Measurements from ENCODE around the gene TMA7.
A peak's percentile ranks its signal among the peaks of the same experiment; 100 is the strongest.

Gene TMA7

GRCh38 chr3:48430708-48431101, 9.4 kb upstream of the TMA7 start:
- DNase-seq, result peak in 3 of 42 donors; percentile 3 to 23 (median 11)
- intact Hi-C loops (cut with DNase I), result no loop called here

- intact Hi-C loops (cut with DNase I), result no loop called here
- peak in 2 of 42 donors; percentile 13 to 27 for DNase-seq
Observed at GRCh38 chr3:48431224-48432029, 8.6 kb upstream of the TMA7 start.

GRCh38 chr3:48432411-48433371, 7.4 kb upstream of the TMA7 start:
- DNase-seq, result peak in 6 of 42 donors; percentile 15 to 68 (median 31)
- intact Hi-C loops (cut with DNase I), result no loop called here

GRCh38 chr3:48433472-48434118, 6.5 kb upstream of the TMA7 start:
- intact Hi-C loops (cut with DNase I), result loop anchor here (2.0 kb wide), 1 partner anchor 163 kb away; no protein-coding TSS in a partner anchor

GRCh38 chr3:48434591-48435222, 5.3 kb upstream of the TMA7 start:
- no peak for DNase-seq
- intact Hi-C loops (cut with DNase I), result loop anchor here (2.0 kb wide), 1 partner anchor 164 kb away; no protein-coding TSS in a partner anchor

More at GRCh38 chr3:48433472-48434118, 6.5 kb upstream of the TMA7 start:
- no peak for DNase-seq

GRCh38 chr3:48435223-48435595, 4.8 kb upstream of the TMA7 start:
- intact Hi-C loops (cut with DNase I), result loop anchor here (2.0 kb wide), 1 partner anchor 164 kb away; no protein-coding TSS in a partner anchor

GRCh38 chr3:48435774-48436476, 4.1 kb upstream of the TMA7 start:
- intact Hi-C loops (cut with DNase I), result loop anchor here (2.0 kb wide), 2 partner anchors 35 to 165 kb away; no protein-coding TSS in a partner anchor
- DNase-seq, result peak; percentile 71 to 97 (median 92)

More at GRCh38 chr3:48435223-48435595, 4.8 kb upstream of the TMA7 start:
- no peak for DNase-seq

- intact Hi-C loops (cut with DNase I), result loop anchor here (2.0 kb wide), 1 partner anchor 36 kb away; no protein-coding TSS in a partner anchor
- no peak for DNase-seq
Observed at GRCh38 chr3:48436477-48436787, 3.6 kb upstream of the TMA7 start.

GRCh38 chr3:48436855-48437254, 3.2 kb upstream of the TMA7 start:
- intact Hi-C loops (cut with DNase I), result loop anchor here (2.0 kb wide), 1 partner anchor 36 kb away; no protein-coding TSS in a partner anchor

GRCh38 chr3:48437812-48438211, 2.2 kb upstream of the TMA7 start:
- no peak for DNase-seq
- intact Hi-C loops (cut with DNase I), result loop anchor here (2.0 kb wide), 1 partner anchor 37 kb away; no protein-coding TSS in a partner anchor

More at GRCh38 chr3:48436855-48437254, 3.2 kb upstream of the TMA7 start:
- DNase-seq, result no peak

GRCh38 chr3:48440590-48440958, 517 bp downstream of the TMA7 start:
- peak in 1 of 42 donors; percentile 32 for DNase-seq

GRCh38 chr3:48441940-48442339, 1.9 kb downstream of the TMA7 start:
- intact Hi-C loops (cut with DNase I), result no loop called here
- DNase-seq, result no peak

More at GRCh38 chr3:48440590-48440958, 517 bp downstream of the TMA7 start:
- intact Hi-C loops (cut with DNase I), result no loop called here

GRCh38 chr3:48445277-48445882, 5.3 kb downstream of the TMA7 start:
- intact Hi-C loops (cut with DNase I), result loop anchor here (5.0 kb wide), 1 partner anchor 102 kb away; no protein-coding TSS in a partner anchor
- no peak for DNase-seq

- intact Hi-C loops (cut with DNase I), result loop anchor here (5.0 kb wide), 1 partner anchor 101 kb away; no protein-coding TSS in a partner anchor
- no peak for DNase-seq
Observed at GRCh38 chr3:48446043-48446424, 6.0 kb downstream of the TMA7 start.

- intact Hi-C loops (cut with DNase I), result loop anchor here (5.0 kb wide), 1 partner anchor 101 kb away; no protein-coding TSS in a partner anchor
- peak; percentile 74 to 97 (median 91) for DNase-seq
Observed at GRCh38 chr3:48446425-48447193, 6.6 kb downstream of the TMA7 start, which contains the start of gene ATRIP. ATRIP (plus strand) TSS chr3:48446737; CDS start chr3:48446846, 109 bp downstream.

- DNase-seq, result no peak
- intact Hi-C loops (cut with DNase I), result no loop called here
Observed at GRCh38 chr3:48451270-48451669, 11.2 kb downstream of the TMA7 start.
